ENCODE data around the gene GNAI3.

The GNAI3 gene

GRCh38 chr1:109627692-109628399, 79.4 kb downstream of the GNAI3 start:
- no peak overlapping the region for H3K4me3 ChIP-seq (replicated peaks; ENCODE audit: insufficient read depth, low read length)
- no peak for DNase-seq (ENCODE audit: low read depth in 1 of 2, low spot score in 1 of 2)
- no peaks in the 10 kb centered on the region for H3K27me3 ChIP-seq (ENCODE audit: insufficient read depth, poor library complexity, severe bottlenecking)
- TF ChIP-seq CTCF (IDR thresholded peaks at IDR 0.05; ENCODE audit: insufficient read depth, low read length): no peak
- TF ChIP-seq REST (IDR thresholded peaks at IDR 0.05; ENCODE audit: insufficient replicate concordance, low read depth): no peak
- TF ChIP-seq SPI1 (IDR thresholded peaks at IDR 0.05; ENCODE audit: borderline replicate concordance, low read depth): no peak
- TF ChIP-seq POLR2AphosphoS5 (IDR thresholded peaks at IDR 0.05; ENCODE audit: low read depth): no peak
- no peak for TF ChIP-seq GABPA (IDR thresholded peaks at IDR 0.05; ENCODE audit: low read depth)
- H3K27ac ChIP-seq (replicated peaks): no peak overlapping the region

- DNase-seq (ENCODE audit: low read depth in 1 of 2, low spot score in 1 of 2): no peak
- H3K27me3 ChIP-seq (ENCODE audit: insufficient read depth, poor library complexity, severe bottlenecking): no peaks in the 10 kb centered on the region
- H3K4me3 ChIP-seq (replicated peaks; ENCODE audit: insufficient read depth, low read length): no peak overlapping the region
- TF ChIP-seq GABPA (IDR thresholded peaks at IDR 0.05; ENCODE audit: low read depth) (no peak), SPI1 (IDR thresholded peaks at IDR 0.05; ENCODE audit: borderline replicate concordance, low read depth) (no peak)
- no peak overlapping the region for H3K27ac ChIP-seq (replicated peaks)
Observed at GRCh38 chr1:109628540-109629321, 80.3 kb downstream of the GNAI3 start.

GRCh38 chr1:109629372-109630030, 81.1 kb downstream of the GNAI3 start:
- H3K27me3 ChIP-seq (ENCODE audit: insufficient read depth, poor library complexity, severe bottlenecking): no peaks in the 10 kb centered on the region
- H3K4me3 ChIP-seq (replicated peaks; ENCODE audit: insufficient read depth, low read length): no peak overlapping the region
- no peak for DNase-seq (ENCODE audit: low read depth in 1 of 2, low spot score in 1 of 2)
- no peak for TF ChIP-seq CTCF (IDR thresholded peaks at IDR 0.05; ENCODE audit: insufficient read depth, low read length)
- no peak for TF ChIP-seq GABPA (IDR thresholded peaks at IDR 0.05; ENCODE audit: low read depth)
- TF ChIP-seq POLR2AphosphoS5 (IDR thresholded peaks at IDR 0.05; ENCODE audit: low read depth): no peak
- TF ChIP-seq REST (IDR thresholded peaks at IDR 0.05; ENCODE audit: insufficient replicate concordance, low read depth): no peak
- TF ChIP-seq SPI1 (IDR thresholded peaks at IDR 0.05; ENCODE audit: borderline replicate concordance, low read depth): no peak
- no peak overlapping the region for H3K27ac ChIP-seq (replicated peaks)

Measured in HL-60 (cell line).